Endodermal cell (in vitro differentiated cells): ENCODE measurements around the gene SRA1. TPM values are rescaled to one million over a fixed set of nuclear protein-coding genes. Genes with fewer than 3 reads are reported as not detected.

Experiments
- DNase-seq: peaks from one replicate; pipeline ENCODE4 v3.0.0-alpha.2; 2017
- H3K27ac ChIP-seq: 2 replicates; pipeline ENCODE4 v1.5.1; 2013; ENCODE audit warnings: mild to moderate bottlenecking, low read depth, low read length, moderate library complexity
- H3K27me3 ChIP-seq: 2 replicates; pipeline ENCODE4 v1.6.1; 2013; ENCODE audit warnings: mild to moderate bottlenecking, low read length, moderate library complexity; ENCODE audit not compliant: insufficient read depth, control insufficient read depth, poor library complexity, severe bottlenecking
- H3K36me3 ChIP-seq: 2 replicates; pipeline ENCODE4 v1.7.0; 2013; ENCODE audit warnings: mild to moderate bottlenecking, low read length, moderate library complexity; ENCODE audit not compliant: control insufficient read depth, insufficient read depth
- H3K4me1 ChIP-seq: one replicate; pipeline ENCODE4 v1.7.0; 2013; ENCODE audit warnings: low read length; ENCODE audit not compliant: control insufficient read depth, insufficient read depth
- H3K4me3 ChIP-seq: 2 replicates; pipeline ENCODE4 v1.5.1; 2013; ENCODE audit warnings: mild to moderate bottlenecking, low read length, moderate library complexity
- H3K9ac ChIP-seq: 2 replicates; pipeline ENCODE4 v1.6.1; 2013; ENCODE audit warnings: mild to moderate bottlenecking, low read length, moderate library complexity; ENCODE audit not compliant: poor library complexity, severe bottlenecking; ENCODE audit errors: extremely low read depth
- H3K9me3 ChIP-seq: 2 replicates; pipeline ENCODE4 v1.6.1; 2013; ENCODE audit warnings: mild to moderate bottlenecking, low read length, moderate library complexity; ENCODE audit not compliant: control insufficient read depth
- H3K27ac Mint-ChIP-seq: 2 replicates; pipeline ENCODE4 v1.8.0; 2020; ENCODE audit warnings: mixed read lengths
- H3K27me3 Mint-ChIP-seq: 2 replicates; pipeline ENCODE4 v1.8.0; 2021; ENCODE audit warnings: mild to moderate bottlenecking, mixed read lengths; ENCODE audit not compliant: insufficient read depth
- H3K36me3 Mint-ChIP-seq: 2 replicates; pipeline ENCODE4 v1.8.0; 2020; ENCODE audit warnings: low read depth, mixed read lengths
- H3K4me1 Mint-ChIP-seq: 2 replicates; pipeline ENCODE4 v1.8.0; 2020; ENCODE audit warnings: mixed read lengths
- H3K4me3 Mint-ChIP-seq: 2 replicates; pipeline ENCODE4 v1.8.0; 2020; ENCODE audit warnings: mild to moderate bottlenecking, moderate library complexity, mixed read lengths
- H3K9me3 Mint-ChIP-seq: 2 replicates; pipeline ENCODE4 v1.8.0; 2020; ENCODE audit warnings: mild to moderate bottlenecking, mixed read lengths
- CTCF ChIP-seq: fragments of 200-600 bp; sonication (generic); conservative IDR thresholded peaks from 2 replicates; pipeline ENCODE4 v1.5.0; 2021; ENCODE audit warnings: antibody characterized with exemption, mild to moderate bottlenecking
- WGBS, 2 experiments: methylation state at CpG; one replicate each; pipeline versions ENCODE4 v1.1.5 to v1.1.7; 2013; ENCODE audit warnings: missing lambda C conversion rate in 2 of 2, mixed read lengths in 1 of 2; ENCODE audit not compliant: insufficient coverage in 1 of 2, insufficient read length in 1 of 2; 5-methylcytosine and 5-hydroxymethylcytosine counted together
- total RNA-seq, 2 donors: library from RNA; stranded (reverse); fragmentation: NEBNext Ultra II Directional in 1 of 2; extraction: Animal tissue kit (Norgen Biotek cat#: 25700) in 1 of 2; gene quantifications; 2 replicates in 1 of 2; 3 replicates in 1 of 2; pipeline ENCODE4 v1.2.1, GENCODE V29; 2021

Gene SRA1
- total RNA-seq, 2 donors from 2014 or later: 40.5 to 42.9 TPM

GRCh38 chr5:140598836-140599235 lies 41.6 kb upstream of the SRA1 start:
- H3K27me3 Mint-ChIP-seq: peaks cover 8% of the 10 kb centered on the region
- TF ChIP-seq CTCF: no peak
- Histone ChIP-seq H3K9me3 (no peaks in the 10 kb centered on the region), H3K27me3 (peaks cover 6% of the 10 kb centered on the region), H3K9ac (no peak overlapping the region), H3K27ac (no peak overlapping the region), H3K4me1 (no peaks in the 10 kb centered on the region), H3K36me3 (no peaks in the 10 kb centered on the region), H3K4me3 (no peak overlapping the region)
- H3K9me3 Mint-ChIP-seq: no peaks in the 10 kb centered on the region
- no peak overlapping the region for H3K4me3 Mint-ChIP-seq
- H3K4me1 Mint-ChIP-seq: no peaks in the 10 kb centered on the region
- 88 to 97% methylated on average over 2 of the region's 2 CpGs for WGBS, 2 experiments
- H3K27ac Mint-ChIP-seq: no peak overlapping the region
- no peaks in the 10 kb centered on the region for H3K36me3 Mint-ChIP-seq
- no peak for DNase-seq

- Mint-ChIP-seq H3K27ac (no peak overlapping the region), H3K36me3 (no peaks in the 10 kb centered on the region), H3K9me3 (peaks cover 4% of the 10 kb centered on the region), H3K27me3 (peaks cover 7% of the 10 kb centered on the region), H3K4me3 (no peak overlapping the region), H3K4me1 (peaks cover 3% of the 10 kb centered on the region)
- TF ChIP-seq CTCF: no peak
- Histone ChIP-seq H3K36me3 (no peaks in the 10 kb centered on the region), H3K27me3 (peaks cover 6% of the 10 kb centered on the region), H3K27ac (no peak overlapping the region), H3K9ac (no peak overlapping the region), H3K9me3 (no peaks in the 10 kb centered on the region), H3K4me3 (no peak overlapping the region), H3K4me1 (no peaks in the 10 kb centered on the region)
- no peak for DNase-seq
- WGBS, 2 experiments: 92% methylated on average over 1 of the region's 1 CpG; no CpG with 5 or more reads in 1 of the 2 experiments
These were observed 39.1 kb upstream of the SRA1 start for GRCh38 chr5:140596321-140596741.

GRCh38 chr5:140595538-140596300 lies 38.4 kb upstream of the SRA1 start:
- Histone ChIP-seq H3K36me3 (no peaks in the 10 kb centered on the region), H3K9ac (no peak overlapping the region), H3K4me3 (no peak overlapping the region), H3K27me3 (peaks cover 6% of the 10 kb centered on the region), H3K4me1 (no peaks in the 10 kb centered on the region), H3K27ac (no peak overlapping the region), H3K9me3 (no peaks in the 10 kb centered on the region)
- H3K36me3 Mint-ChIP-seq: no peaks in the 10 kb centered on the region
- TF ChIP-seq CTCF: no peak
- WGBS, 2 experiments: 86 to 90% methylated on average over 4 to 5 of the region's 5 CpGs
- H3K27ac Mint-ChIP-seq: no peak overlapping the region
- no peak overlapping the region for H3K4me3 Mint-ChIP-seq
- no peak for DNase-seq
- H3K4me1 Mint-ChIP-seq: peaks cover 3% of the 10 kb centered on the region
- H3K27me3 Mint-ChIP-seq: peaks cover 7% of the 10 kb centered on the region
- H3K9me3 Mint-ChIP-seq: peaks cover 4% of the 10 kb centered on the region
